Panc1 (cell line): Measurements from ENCODE around the gene UVSSA.

Source experiments
- POLR2AphosphoS5 ChIP-seq: IDR thresholded peaks from 2 replicates; pipeline ENCODE4 v1.6.1; 2012; ENCODE audit warnings: mild to moderate bottlenecking, low read depth, low read length, moderate library complexity
- SIN3A ChIP-seq: IDR thresholded peaks from 2 replicates; pipeline ENCODE4 v1.6.1; 2012; ENCODE audit warnings: low read depth, mild to moderate bottlenecking, low read length, moderate library complexity, borderline replicate concordance; ENCODE audit not compliant: insufficient read depth
- TF ChIP-seq, protein P1 (sequence below): fragments of 450-650 bp; IDR thresholded peaks from 2 replicates; pipeline ENCODE4 v1.5.1; 2017; ENCODE audit warnings: mild to moderate bottlenecking
- TF ChIP-seq, protein P2 (sequence below), 2 experiments: IDR thresholded peaks; 2 replicates each; pipeline ENCODE4 v1.6.1; 2011 to 2012; ENCODE audit warnings: low read depth in 2 of 2, control low read depth in 1 of 2, low read length in 1 of 2, mild to moderate bottlenecking in 1 of 2, moderate library complexity in 1 of 2; ENCODE audit not compliant: insufficient read depth in 1 of 2

DNA sequence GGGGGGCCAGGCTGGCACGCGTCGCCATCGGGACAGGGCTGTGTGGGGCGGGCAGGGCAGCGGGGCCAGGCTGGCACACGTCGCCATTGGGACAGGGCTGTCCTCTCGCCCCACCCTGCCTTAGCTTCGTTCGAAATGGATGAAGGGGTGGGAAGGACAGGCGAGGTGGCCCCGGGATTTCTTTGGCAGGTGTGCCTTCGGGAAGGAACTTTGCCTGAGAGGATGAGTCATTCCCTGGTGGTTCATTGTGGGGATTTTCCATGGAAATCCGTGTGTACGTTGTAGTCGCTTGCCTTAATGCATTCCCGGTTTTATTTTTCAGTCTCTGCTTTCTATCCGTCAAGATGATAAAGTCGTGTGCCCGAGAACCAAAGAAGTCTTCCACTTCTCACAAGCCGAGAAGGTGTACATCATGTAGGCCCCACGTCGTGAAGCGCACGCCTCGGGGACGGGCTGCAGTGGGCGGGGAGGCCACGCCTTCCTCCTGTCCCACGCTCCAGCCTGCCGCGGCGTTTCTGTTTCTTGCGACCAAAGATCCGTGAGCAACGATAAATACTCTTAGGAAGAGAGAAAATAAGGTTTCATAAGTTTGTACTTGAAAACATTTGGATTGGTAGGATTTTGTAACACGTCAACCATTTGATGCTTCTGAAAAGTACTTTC is 8.1 kb upstream of the UVSSA start:
- TF ChIP-seq, protein P1, sequence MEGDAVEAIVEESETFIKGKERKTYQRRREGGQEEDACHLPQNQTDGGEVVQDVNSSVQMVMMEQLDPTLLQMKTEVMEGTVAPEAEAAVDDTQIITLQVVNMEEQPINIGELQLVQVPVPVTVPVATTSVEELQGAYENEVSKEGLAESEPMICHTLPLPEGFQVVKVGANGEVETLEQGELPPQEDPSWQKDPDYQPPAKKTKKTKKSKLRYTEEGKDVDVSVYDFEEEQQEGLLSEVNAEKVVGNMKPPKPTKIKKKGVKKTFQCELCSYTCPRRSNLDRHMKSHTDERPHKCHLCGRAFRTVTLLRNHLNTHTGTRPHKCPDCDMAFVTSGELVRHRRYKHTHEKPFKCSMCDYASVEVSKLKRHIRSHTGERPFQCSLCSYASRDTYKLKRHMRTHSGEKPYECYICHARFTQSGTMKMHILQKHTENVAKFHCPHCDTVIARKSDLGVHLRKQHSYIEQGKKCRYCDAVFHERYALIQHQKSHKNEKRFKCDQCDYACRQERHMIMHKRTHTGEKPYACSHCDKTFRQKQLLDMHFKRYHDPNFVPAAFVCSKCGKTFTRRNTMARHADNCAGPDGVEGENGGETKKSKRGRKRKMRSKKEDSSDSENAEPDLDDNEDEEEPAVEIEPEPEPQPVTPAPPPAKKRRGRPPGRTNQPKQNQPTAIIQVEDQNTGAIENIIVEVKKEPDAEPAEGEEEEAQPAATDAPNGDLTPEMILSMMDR: no peak
- TF ChIP-seq, protein P2, sequence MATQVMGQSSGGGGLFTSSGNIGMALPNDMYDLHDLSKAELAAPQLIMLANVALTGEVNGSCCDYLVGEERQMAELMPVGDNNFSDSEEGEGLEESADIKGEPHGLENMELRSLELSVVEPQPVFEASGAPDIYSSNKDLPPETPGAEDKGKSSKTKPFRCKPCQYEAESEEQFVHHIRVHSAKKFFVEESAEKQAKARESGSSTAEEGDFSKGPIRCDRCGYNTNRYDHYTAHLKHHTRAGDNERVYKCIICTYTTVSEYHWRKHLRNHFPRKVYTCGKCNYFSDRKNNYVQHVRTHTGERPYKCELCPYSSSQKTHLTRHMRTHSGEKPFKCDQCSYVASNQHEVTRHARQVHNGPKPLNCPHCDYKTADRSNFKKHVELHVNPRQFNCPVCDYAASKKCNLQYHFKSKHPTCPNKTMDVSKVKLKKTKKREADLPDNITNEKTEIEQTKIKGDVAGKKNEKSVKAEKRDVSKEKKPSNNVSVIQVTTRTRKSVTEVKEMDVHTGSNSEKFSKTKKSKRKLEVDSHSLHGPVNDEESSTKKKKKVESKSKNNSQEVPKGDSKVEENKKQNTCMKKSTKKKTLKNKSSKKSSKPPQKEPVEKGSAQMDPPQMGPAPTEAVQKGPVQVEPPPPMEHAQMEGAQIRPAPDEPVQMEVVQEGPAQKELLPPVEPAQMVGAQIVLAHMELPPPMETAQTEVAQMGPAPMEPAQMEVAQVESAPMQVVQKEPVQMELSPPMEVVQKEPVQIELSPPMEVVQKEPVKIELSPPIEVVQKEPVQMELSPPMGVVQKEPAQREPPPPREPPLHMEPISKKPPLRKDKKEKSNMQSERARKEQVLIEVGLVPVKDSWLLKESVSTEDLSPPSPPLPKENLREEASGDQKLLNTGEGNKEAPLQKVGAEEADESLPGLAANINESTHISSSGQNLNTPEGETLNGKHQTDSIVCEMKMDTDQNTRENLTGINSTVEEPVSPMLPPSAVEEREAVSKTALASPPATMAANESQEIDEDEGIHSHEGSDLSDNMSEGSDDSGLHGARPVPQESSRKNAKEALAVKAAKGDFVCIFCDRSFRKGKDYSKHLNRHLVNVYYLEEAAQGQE (IDR thresholded peaks at IDR 0.05; ENCODE audit: insufficient read depth in 1 of 2, low read depth in 2 of 2, low read length in 1 of 2): no peak
- no peak for TF ChIP-seq POLR2AphosphoS5
- TF ChIP-seq SIN3A: no peak
